ENCODE data around the gene WDR37. TPM values are rescaled to one million over a fixed set of nuclear protein-coding genes. Genes with fewer than 3 reads are reported as not detected.

Gene WDR37
- total RNA-seq, 6 experiments from 2014 or later: 5.8 to 9.7 (median 8.3) TPM

- Histone ChIP-seq H3K4me1 (no peaks in the 10 kb centered on the region), H3K36me3 (peaks cover 0 to 64% (median 28%) of the 10 kb centered on the region in 4 donors), H3K27me3 (no peaks in the 10 kb centered on the region), H3K27ac (no peak overlapping the region), H3K9me3 (no peaks in the 10 kb centered on the region), H3K4me3 (no peak overlapping the region)
- ATAC-seq: peak; percentile 80 to 86 (median 82)
- TF ChIP-seq, protein P1, sequence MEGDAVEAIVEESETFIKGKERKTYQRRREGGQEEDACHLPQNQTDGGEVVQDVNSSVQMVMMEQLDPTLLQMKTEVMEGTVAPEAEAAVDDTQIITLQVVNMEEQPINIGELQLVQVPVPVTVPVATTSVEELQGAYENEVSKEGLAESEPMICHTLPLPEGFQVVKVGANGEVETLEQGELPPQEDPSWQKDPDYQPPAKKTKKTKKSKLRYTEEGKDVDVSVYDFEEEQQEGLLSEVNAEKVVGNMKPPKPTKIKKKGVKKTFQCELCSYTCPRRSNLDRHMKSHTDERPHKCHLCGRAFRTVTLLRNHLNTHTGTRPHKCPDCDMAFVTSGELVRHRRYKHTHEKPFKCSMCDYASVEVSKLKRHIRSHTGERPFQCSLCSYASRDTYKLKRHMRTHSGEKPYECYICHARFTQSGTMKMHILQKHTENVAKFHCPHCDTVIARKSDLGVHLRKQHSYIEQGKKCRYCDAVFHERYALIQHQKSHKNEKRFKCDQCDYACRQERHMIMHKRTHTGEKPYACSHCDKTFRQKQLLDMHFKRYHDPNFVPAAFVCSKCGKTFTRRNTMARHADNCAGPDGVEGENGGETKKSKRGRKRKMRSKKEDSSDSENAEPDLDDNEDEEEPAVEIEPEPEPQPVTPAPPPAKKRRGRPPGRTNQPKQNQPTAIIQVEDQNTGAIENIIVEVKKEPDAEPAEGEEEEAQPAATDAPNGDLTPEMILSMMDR (IDR thresholded peaks at IDR 0.05): peak; percentile 30 to 55 (median 40)
- TF ChIP-seq POLR2A (IDR thresholded peaks at IDR 0.05): no peak
- DNase-seq: peak in 1 of 3 donors; percentile 52
- 68% methylated on average over 31 of the region's 32 CpGs for WGBS (ENCODE audit: insufficient coverage, low coverage, low lambda C conversion rate, missing lambda C conversion rate)
- intact Hi-C loops (cut with DNase I): no loop called here
These were observed 53.8 kb downstream of the WDR37 start for GRCh38 chr10:1109795-1110673.

GRCh38 chr10:1110674-1111119, 54.5 kb downstream of the WDR37 start:
- no peak overlapping the region for H3K27ac ChIP-seq
- intact Hi-C loops (cut with DNase I): no loop called here
- TF ChIP-seq POLR2A (IDR thresholded peaks at IDR 0.05): no peak
- TF ChIP-seq, protein P1 (IDR thresholded peaks at IDR 0.05): no peak
- no peaks in the 10 kb centered on the region for H3K9me3 ChIP-seq
- no peak for DNase-seq
- no peaks in the 10 kb centered on the region for H3K4me1 ChIP-seq
- H3K4me3 ChIP-seq: no peak overlapping the region
- peak in 2 of 4 donors; percentile 7 to 16 for ATAC-seq
- peaks cover 0 to 61% (median 25%) of the 10 kb centered on the region in 4 donors for H3K36me3 ChIP-seq
- no peaks in the 10 kb centered on the region for H3K27me3 ChIP-seq
- WGBS (ENCODE audit: insufficient coverage, low coverage, low lambda C conversion rate, missing lambda C conversion rate): no CpG with 5 or more reads among the region's 12 CpGs

DNA sequence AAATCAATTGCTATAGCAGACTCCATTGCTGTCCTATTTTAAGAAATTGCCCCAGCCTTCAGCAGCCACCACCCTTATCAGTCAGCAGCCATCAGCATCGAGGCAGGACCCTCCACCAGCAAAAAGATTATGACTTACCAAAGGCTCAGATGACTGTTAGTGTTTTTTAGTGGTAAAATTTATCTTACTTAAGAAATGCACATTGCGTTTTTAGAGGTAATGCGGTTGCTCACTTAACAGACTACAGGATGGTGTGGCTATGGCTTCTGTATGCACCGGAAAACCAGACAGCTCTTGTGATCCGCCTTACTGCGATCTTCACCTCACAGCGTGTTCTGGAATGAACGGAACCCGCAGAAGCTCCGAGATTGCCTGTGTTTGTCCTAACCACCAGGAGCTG, 58.1 kb downstream of the WDR37 start:
- no peak overlapping the region for H3K4me3 ChIP-seq
- WGBS (ENCODE audit: insufficient coverage, low coverage, low lambda C conversion rate, missing lambda C conversion rate): 96% methylated on average over 9 of the region's 10 CpGs
- H3K27me3 ChIP-seq: no peaks in the 10 kb centered on the region
- H3K4me1 ChIP-seq: no peaks in the 10 kb centered on the region
- TF ChIP-seq, protein P1 (IDR thresholded peaks at IDR 0.05): no peak
- no peak for TF ChIP-seq POLR2A (IDR thresholded peaks at IDR 0.05)
- peaks cover 0 to 60% (median 17%) of the 10 kb centered on the region in 4 donors for H3K36me3 ChIP-seq
- intact Hi-C loops (cut with DNase I): no loop called here
- ATAC-seq (no peak), DNase-seq (no peak)
- H3K27ac ChIP-seq: no peak overlapping the region
- H3K9me3 ChIP-seq: no peaks in the 10 kb centered on the region

GRCh38 chr10:1114719-1115606, 58.8 kb downstream of the WDR37 start:
- Histone ChIP-seq H3K36me3 (peaks cover 0 to 59% (median 17%) of the 10 kb centered on the region in 4 donors), H3K27ac (no peak overlapping the region), H3K4me1 (no peaks in the 10 kb centered on the region), H3K4me3 (no peak overlapping the region), H3K27me3 (no peaks in the 10 kb centered on the region), H3K9me3 (no peaks in the 10 kb centered on the region)
- intact Hi-C loops (cut with DNase I): no loop called here
- DNase-seq (peak in 1 of 3 donors; percentile 30), ATAC-seq (peak in 1 of 4 donors; percentile 73)
- TF ChIP-seq, protein P1 (IDR thresholded peaks at IDR 0.05): peak in 1 of 4 donors; percentile 4
- no peak for TF ChIP-seq POLR2A (IDR thresholded peaks at IDR 0.05)
- WGBS (ENCODE audit: insufficient coverage, low coverage, low lambda C conversion rate, missing lambda C conversion rate): 78% methylated on average over 10 of the region's 12 CpGs

Data from right lobe of liver (tissue), 6 donors.